Tibial artery (tissue), 4 donors: Measurements from ENCODE around the gene PROK2.

Experiments used
- DNase-seq, 2 donors: peaks; one replicate each; pipeline ENCODE4 v3.0.0-alpha.2; 2019
- H3K27ac ChIP-seq, 2 donors: fragments of 200-600 bp; sonication (generic) in 1 of 2; 1 replicate in 1 of 2; 2 replicates in 1 of 2; pipeline ENCODE4 v1.5.1; 2018 to 2019; ENCODE audit warnings: mild to moderate bottlenecking in 1 of 2
- H3K27me3 ChIP-seq, 2 donors: fragments of 200-600 bp; sonication (generic) in 1 of 2; one replicate each; pipeline versions ENCODE4 v1.5.1 to v1.6.0; 2016 to 2019
- H3K36me3 ChIP-seq, 3 donors: fragments of 200-600 bp; sonication (generic) in 2 of 3; one replicate each; pipeline ENCODE4 v1.5.1; 2016 to 2019; ENCODE audit warnings: mild to moderate bottlenecking in 2 of 3
- H3K4me1 ChIP-seq, 4 donors: fragments of 200-600 bp; sonication (generic) in 2 of 4; 1 replicate in 3 of 4; 2 replicates in 1 of 4; pipeline ENCODE4 v1.5.1; 2016 to 2019
- H3K4me3 ChIP-seq, 2 donors: fragments of 200-600 bp; sonication (generic) in 1 of 2; 1 replicate in 1 of 2; 2 replicates in 1 of 2; pipeline ENCODE4 v1.5.1; 2018 to 2019; ENCODE audit warnings: mild to moderate bottlenecking in 2 of 2
- H3K9me3 ChIP-seq, 3 donors: fragments of 200-600 bp; sonication (generic) in 1 of 3; one replicate each; pipeline ENCODE4 v1.5.1; 2016 to 2019
- CTCF ChIP-seq, 2 experiments: fragments of 200-600 bp in 1 of 2; fragments of 450-650 bp in 1 of 2; IDR thresholded peaks; one replicate each; pipeline ENCODE4 v1.5.1; 2017 to 2019; ENCODE audit warnings: antibody characterized with exemption in 2 of 2, mild to moderate bottlenecking in 1 of 2, moderate library complexity in 1 of 2
- intact Hi-C: fragments of 100-400 bp; cut with DNase I; formaldehyde crosslinking; loops from one replicate; pipeline ENCODE4 v1.15.0; 2023; ENCODE audit warnings: low total_unique reads

PROK2 gene

GRCh38 chr3:71723452-71724170 is 61.3 kb downstream of the PROK2 start:
- Histone ChIP-seq H3K36me3 (no peaks in the 10 kb centered on the region), H3K27me3 (no peaks in the 10 kb centered on the region), H3K4me3 (peak overlapping the region; percentile 72 to 94), H3K9me3 (no peaks in the 10 kb centered on the region), H3K4me1 (peaks cover 0 to 16% (median 15%) of the 10 kb centered on the region in 4 donors), H3K27ac (no peak overlapping the region)
- TF ChIP-seq CTCF (IDR thresholded peaks at IDR 0.05): no peak
- intact Hi-C loops: loop anchor here (10.0 kb wide), 3 partner anchors 231 to 1101 kb away; no protein-coding TSS in a partner anchor
- DNase-seq: no peak

- DNase-seq: no peak
- Histone ChIP-seq H3K4me1 (peaks cover 0 to 16% (median 15%) of the 10 kb centered on the region in 4 donors), H3K27ac (no peak overlapping the region), H3K36me3 (no peaks in the 10 kb centered on the region), H3K27me3 (no peaks in the 10 kb centered on the region), H3K4me3 (no peak overlapping the region), H3K9me3 (no peaks in the 10 kb centered on the region)
- TF ChIP-seq CTCF (IDR thresholded peaks at IDR 0.05): no peak
- intact Hi-C loops: loop anchor here (10.0 kb wide), 3 partner anchors 232 to 1102 kb away; no protein-coding TSS in a partner anchor
These were observed 62.3 kb downstream of the PROK2 start for GRCh38 chr3:71722693-71723092.
